ENCODE data around the gene HSD17B13.

Gene HSD17B13

DNA sequence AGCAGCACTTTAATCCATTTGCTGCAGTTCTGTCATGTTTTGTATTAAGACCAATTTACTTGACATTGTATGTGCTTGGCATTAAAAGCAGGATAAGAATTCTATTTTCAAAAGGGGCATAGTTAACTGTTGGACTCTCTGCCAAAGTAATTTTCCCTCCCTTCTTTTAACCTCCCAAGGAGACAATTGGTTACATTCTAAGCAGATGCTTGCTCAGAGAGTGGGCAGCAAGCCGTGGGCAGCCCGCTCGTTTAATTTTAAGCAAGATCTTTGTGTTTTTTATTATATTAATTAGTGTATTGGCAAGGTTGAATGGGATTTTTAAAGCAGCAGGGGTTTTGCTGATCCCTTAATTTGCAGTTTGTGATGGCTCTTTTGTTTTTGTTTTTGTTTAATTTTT is 65.2 kb downstream of the HSD17B13 start:
- Mint-ChIP-seq H3K4me3 (no peak overlapping the region), H3K36me3 (no peaks in the 10 kb centered on the region), H3K9me3 (peaks cover 4% of the 10 kb centered on the region), H3K4me1 (no peaks in the 10 kb centered on the region), H3K27ac (no peak overlapping the region), H3K27me3 (no peaks in the 10 kb centered on the region)

DNA sequence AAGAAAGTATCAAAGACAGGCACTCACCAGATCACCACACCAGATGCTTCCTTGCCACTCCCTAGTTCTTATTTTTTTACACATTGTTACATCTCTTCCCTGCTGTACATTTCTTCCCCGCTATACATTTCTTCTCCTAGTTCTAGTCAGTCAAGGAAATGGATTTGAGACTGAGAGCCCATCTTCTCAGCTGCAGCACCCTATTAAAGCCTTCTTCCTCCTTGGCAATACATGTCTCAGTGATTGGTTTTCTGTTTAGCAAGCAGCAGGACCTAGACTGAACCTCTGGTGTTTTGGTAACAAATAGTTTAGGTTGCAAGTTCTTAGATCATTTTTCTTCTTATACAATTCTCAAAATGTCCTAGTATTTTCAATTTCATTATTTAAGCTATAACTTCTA is 66.9 kb downstream of the HSD17B13 start:
- no peaks in the 10 kb centered on the region for H3K27me3 Mint-ChIP-seq
- no peaks in the 10 kb centered on the region for H3K4me1 Mint-ChIP-seq
- no peak overlapping the region for H3K4me3 Mint-ChIP-seq
- no peak overlapping the region for H3K27ac Mint-ChIP-seq
- H3K9me3 Mint-ChIP-seq, result peaks cover 4% of the 10 kb centered on the region
- H3K36me3 Mint-ChIP-seq, result no peaks in the 10 kb centered on the region

All from activated naive CD4-positive, alpha-beta T cell treated with anti-CD3 and anti-CD28 coated beads, Interleukin-2, amount 50 U/mL, for 24 hours (primary cell).